GM18505 (cell line): ENCODE data around the gene CACNA1I.

Experiments used
- ATAC-seq: cut with Tn5 transposase; IDR thresholded peaks from one replicate; pipeline ENCODE4 v1.9.1; 2021; ENCODE audit not compliant: unreplicated experiment
- POLR2A ChIP-seq: IDR thresholded peaks from 4 replicates; pipeline ENCODE4 v1.6.1; 2011; ENCODE audit warnings: borderline replicate concordance; ENCODE audit not compliant: insufficient read depth, insufficient read length; ENCODE audit errors: extremely low read depth

The CACNA1I gene

DNA sequence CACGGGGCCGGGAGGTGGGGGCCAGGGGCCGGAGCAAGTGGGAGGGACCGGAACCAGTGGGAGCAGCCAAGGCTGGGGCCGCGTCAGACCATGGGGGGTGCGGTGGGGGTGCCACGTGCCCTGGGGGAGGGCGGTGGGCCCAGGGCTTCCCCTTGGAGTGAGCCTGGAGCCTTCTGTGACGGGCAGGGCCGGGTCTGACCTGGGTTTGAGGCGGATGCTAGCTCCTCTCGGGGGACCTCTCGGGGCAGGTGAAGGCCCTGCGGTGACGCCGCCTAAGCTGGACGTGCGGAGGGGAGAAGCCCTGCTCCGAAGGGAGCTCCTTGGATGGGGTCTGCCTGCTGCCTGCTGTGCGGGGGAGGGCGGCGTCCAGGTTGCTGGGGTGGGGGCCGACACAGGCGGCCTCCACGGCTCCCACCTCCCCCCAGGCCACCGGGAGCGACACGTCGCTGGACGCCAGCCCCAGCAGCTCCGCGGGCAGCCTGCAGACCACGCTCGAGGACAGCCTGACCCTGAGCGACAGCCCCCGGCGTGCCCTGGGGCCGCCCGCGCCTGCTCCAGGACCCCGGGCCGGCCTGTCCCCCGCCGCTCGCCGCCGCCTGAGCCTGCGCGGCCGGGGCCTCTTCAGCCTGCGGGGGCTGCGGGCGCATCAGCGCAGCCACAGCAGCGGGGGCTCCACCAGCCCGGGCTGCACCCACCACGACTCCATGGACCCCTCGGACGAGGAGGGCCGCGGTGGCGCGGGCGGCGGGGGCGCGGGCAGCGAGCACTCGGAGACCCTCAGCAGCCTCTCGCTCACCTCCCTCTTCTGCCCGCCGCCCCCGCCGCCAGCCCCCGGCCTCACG lies 115.0 kb downstream of the CACNA1I start:
- ATAC-seq, result no peak
- no peak for TF ChIP-seq POLR2A

DNA sequence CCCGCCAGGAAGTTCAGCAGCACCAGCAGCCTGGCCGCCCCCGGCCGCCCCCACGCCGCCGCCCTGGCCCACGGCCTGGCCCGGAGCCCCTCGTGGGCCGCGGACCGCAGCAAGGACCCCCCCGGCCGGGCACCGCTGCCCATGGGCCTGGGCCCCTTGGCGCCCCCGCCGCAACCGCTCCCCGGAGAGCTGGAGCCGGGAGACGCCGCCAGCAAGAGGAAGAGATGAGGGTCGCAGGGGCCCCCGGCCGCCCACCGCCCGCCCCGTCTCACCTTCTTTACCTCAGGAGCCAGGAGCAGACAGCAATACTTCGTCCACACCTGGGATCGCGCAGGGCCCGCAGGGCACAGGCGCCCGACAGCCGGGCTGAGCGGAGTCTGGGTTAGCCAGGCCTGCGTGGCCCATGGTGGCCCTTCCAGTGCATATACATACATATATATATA lies 115.6 kb downstream of the CACNA1I start:
- no peak for ATAC-seq
- TF ChIP-seq POLR2A, result no peak

GRCh38 chr22:39686776-39687525 lies 116.4 kb downstream of the CACNA1I start:
- no peak for TF ChIP-seq POLR2A

GRCh38 chr22:39688186-39688785 lies 117.7 kb downstream of the CACNA1I start:
- TF ChIP-seq POLR2A, result no peak
- ATAC-seq, result no peak

More at GRCh38 chr22:39686776-39687525, 116.4 kb downstream of the CACNA1I start:
- no peak for ATAC-seq

DNA sequence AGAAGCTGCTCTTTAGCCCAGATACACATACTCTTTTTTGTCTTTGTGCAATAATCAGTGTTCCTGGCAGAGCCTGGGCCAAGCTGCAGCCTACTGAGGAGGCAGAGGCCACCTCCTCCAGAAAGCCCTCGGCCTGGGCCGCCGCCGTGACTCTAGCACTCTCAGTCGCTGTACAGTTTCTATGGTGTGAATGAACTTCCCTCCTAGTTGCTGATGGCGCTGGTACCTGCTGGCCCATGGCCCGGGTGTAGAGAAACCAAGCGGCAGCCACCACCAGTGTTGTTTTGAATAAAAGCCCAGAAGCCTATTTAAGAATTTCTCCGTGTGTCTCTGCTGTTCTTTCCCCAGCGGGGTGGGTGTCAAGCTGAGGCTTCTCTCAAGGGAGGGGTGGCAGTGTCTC lies 118.9 kb downstream of the CACNA1I start:
- TF ChIP-seq POLR2A, result no peak
- ATAC-seq, result no peak

DNA sequence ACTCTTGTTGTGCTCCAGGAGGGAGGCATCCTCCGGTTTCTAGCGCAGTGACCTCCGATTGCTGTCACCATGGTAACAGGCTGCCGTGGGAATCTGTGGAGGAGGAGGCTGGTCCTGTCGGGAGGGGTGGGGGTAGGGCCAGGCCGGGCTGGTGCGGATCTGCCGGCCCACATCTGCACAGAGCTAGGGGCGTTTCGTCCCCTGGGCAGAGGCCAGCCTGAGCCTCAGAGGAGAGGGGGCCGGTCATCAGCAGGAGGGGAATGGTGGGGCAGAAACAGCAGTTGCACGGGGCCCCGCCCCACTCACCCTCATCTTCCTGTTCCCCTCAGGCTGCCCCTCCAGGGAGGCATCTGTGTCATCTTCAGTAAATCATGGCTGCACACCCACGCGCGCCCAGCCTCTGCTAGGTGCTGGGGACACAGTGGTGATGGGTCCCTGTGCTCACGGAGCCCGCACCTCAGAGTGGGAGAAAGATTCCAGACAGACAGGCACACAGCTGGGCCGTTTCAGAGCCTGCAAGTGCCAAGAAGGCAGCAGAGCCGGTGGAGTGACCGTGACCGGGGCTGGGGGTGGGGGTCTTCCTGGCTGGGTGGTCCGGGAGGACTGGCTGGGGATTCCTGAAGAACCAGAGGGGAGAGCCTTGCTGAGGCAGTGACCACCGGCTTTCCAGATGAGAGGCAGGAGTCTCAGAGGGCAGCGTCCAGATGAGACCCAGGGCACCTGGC lies 120.5 kb downstream of the CACNA1I start:
- no peak for TF ChIP-seq POLR2A
- ATAC-seq, result no peak

- TF ChIP-seq POLR2A, result no peak
- ATAC-seq, result no peak
Measured at GRCh38 chr22:39693943-39694500, 123.5 kb downstream of the CACNA1I start.

GRCh38 chr22:39697790-39698430 lies 127.4 kb downstream of the CACNA1I start:
- ATAC-seq, result no peak
- TF ChIP-seq POLR2A, result no peak

DNA sequence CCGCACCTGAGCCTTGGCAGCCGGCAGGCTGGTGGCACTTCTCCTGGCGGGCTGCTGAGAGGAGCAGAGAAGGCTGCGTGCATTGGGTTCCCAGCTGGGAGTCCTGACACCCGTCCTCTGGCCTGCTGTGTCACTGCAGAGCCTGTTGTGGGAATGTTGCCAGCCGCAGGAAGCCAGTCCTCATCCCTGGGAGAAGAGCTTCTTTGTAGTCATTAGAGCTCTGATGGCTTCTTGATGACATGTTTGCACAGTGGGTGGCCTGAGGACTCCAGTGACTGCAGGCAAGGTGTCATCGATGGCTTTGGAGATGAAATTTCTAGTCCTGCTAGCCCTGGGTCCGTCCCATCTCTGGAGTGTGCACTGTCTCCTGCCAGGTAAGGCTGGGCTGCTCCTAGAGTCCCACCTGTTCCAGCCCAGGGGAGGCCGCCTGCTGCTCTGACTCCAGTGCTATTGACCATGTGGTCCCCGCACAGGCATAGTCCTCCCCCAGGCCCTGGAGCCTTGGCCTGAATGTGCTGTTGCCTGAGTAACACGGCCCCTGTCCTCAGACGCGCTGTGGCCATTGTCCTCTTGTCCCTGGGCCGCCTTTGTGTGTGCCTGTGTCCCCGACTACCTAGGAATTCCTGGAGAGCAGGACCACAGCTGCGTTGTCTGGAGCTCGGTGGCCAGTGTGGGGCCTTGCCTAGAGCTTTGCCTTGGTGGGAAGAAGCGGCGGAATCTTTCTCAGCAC lies 129.2 kb downstream of the CACNA1I start:
- no peak for TF ChIP-seq POLR2A
- no peak for ATAC-seq

DNA sequence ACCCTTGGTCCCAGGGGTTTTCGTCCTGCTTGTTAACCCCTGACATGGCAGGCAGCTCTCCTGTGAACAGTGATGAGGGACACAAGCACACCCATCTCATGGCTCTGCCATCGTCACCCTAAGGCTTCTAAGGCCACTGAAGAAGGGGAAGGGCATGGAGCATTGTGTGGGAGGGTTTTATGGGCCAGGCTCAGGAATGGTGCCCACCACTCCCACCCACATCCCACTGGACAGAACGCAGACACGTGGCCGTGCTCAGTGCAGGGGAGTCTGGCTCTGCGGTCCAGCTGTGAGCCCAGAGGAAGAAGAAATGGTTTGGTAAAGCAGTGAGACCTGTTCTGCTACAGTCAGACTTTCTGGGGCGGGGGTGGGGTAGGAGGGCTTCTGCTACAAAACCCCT lies 130.0 kb downstream of the CACNA1I start:
- TF ChIP-seq POLR2A, result no peak
- no peak for ATAC-seq

DNA sequence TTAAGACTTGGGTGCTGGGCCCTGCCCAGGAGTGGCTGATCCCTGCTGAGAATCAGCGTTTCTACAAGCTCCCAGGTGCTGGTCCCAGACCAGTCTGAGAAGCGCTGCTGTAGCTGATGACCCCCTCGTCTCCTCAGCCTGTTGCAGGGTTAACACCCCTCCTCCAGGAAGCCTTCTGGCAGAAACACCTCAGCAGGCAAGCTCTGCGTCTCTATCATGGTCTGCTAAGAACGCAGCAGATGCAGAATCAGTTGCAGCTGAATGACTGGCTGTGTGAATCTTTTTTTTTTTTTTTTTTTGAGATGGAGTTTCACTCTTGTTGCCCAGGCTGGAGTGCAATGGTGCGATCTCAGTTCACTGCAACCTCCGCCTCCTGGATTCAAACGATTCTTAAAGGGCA lies 132.5 kb downstream of the CACNA1I start:
- TF ChIP-seq POLR2A, result no peak
- no peak for ATAC-seq
